Type B pancreatic cell (in vitro differentiated cells): Measurements from ENCODE around the gene CAVIN1. TPM values are rescaled to one million over a fixed set of nuclear protein-coding genes. Genes with fewer than 3 reads are reported as not detected.

ENCODE experiments used
- DNase-seq: peaks from one replicate; pipeline ENCODE4 v3.0.0; 2021; ENCODE audit warnings: mixed read lengths; ENCODE audit not compliant: unreplicated experiment; ENCODE audit errors: extremely low spot score
- H3K27ac Mint-ChIP-seq: 2 replicates; pipeline ENCODE4 v1.8.0; 2021; ENCODE audit warnings: mild to moderate bottlenecking, mixed read lengths
- H3K27me3 Mint-ChIP-seq: 2 replicates; pipeline ENCODE4 v1.8.0; 2021; ENCODE audit warnings: mixed read lengths
- H3K36me3 Mint-ChIP-seq: 2 replicates; pipeline ENCODE4 v1.8.0; 2021; ENCODE audit warnings: mixed read lengths
- H3K4me1 Mint-ChIP-seq: one replicate; pipeline ENCODE4 v1.8.0; 2021; ENCODE audit warnings: mixed read lengths; ENCODE audit not compliant: unreplicated experiment
- H3K4me3 Mint-ChIP-seq: 2 replicates; pipeline ENCODE4 v1.8.0; 2021; ENCODE audit warnings: mild to moderate bottlenecking, mixed read lengths
- H3K9me3 Mint-ChIP-seq: 2 replicates; pipeline ENCODE4 v1.8.0; 2021; ENCODE audit warnings: mixed read lengths
- total RNA-seq: library from RNA; stranded (reverse); gene quantifications from 2 replicates; pipeline ENCODE4 v1.2.1, GENCODE V29; 2021; ENCODE audit warnings: low replicate concordance
- TF ChIP-seq, protein P1 (sequence below): fragments of 200-600 bp; sonication (generic); conservative IDR thresholded peaks from 2 replicates; pipeline ENCODE4 v1.5.0; 2021; ENCODE audit warnings: antibody characterized with exemption, mild to moderate bottlenecking

Gene CAVIN1
- total RNA-seq, 1 donor from 2014 or later = 21.9 TPM

GRCh38 chr17:42358434-42358833, 64.6 kb downstream of the CAVIN1 start:
- peaks cover 22% of the 10 kb centered on the region for H3K4me1 Mint-ChIP-seq
- H3K27me3 Mint-ChIP-seq = no peaks in the 10 kb centered on the region

GRCh38 chr17:42354956-42355843, 67.9 kb downstream of the CAVIN1 start:
- TF ChIP-seq, protein P1, sequence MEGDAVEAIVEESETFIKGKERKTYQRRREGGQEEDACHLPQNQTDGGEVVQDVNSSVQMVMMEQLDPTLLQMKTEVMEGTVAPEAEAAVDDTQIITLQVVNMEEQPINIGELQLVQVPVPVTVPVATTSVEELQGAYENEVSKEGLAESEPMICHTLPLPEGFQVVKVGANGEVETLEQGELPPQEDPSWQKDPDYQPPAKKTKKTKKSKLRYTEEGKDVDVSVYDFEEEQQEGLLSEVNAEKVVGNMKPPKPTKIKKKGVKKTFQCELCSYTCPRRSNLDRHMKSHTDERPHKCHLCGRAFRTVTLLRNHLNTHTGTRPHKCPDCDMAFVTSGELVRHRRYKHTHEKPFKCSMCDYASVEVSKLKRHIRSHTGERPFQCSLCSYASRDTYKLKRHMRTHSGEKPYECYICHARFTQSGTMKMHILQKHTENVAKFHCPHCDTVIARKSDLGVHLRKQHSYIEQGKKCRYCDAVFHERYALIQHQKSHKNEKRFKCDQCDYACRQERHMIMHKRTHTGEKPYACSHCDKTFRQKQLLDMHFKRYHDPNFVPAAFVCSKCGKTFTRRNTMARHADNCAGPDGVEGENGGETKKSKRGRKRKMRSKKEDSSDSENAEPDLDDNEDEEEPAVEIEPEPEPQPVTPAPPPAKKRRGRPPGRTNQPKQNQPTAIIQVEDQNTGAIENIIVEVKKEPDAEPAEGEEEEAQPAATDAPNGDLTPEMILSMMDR = no peak
- Mint-ChIP-seq H3K27me3 (no peaks in the 10 kb centered on the region), H3K9me3 (no peaks in the 10 kb centered on the region), H3K4me3 (no peak overlapping the region), H3K36me3 (no peaks in the 10 kb centered on the region), H3K4me1 (peaks cover 4% of the 10 kb centered on the region), H3K27ac (no peak overlapping the region)
- no peak for DNase-seq

More at GRCh38 chr17:42358434-42358833, 64.6 kb downstream of the CAVIN1 start:
- Mint-ChIP-seq H3K4me3 (no peak overlapping the region), H3K27ac (no peak overlapping the region), H3K9me3 (no peaks in the 10 kb centered on the region), H3K36me3 (peaks cover 3% of the 10 kb centered on the region)
- no peak for DNase-seq
- TF ChIP-seq, protein P1 = no peak

Other genes starting within 250 kb of the CAVIN1 start
- not detected in 2 replicates for gene KCNH4, start 242.1 kb downstream of the CAVIN1 start, total RNA-seq
- gene HCRT, start 237.8 kb downstream of the CAVIN1 start, total RNA-seq = not detected in 2 replicates
- 4.4 and 6.4 TPM in 2 replicates for gene GHDC, start 228.8 kb downstream of the CAVIN1 start, total RNA-seq
- gene STAT5B, start 146.9 kb downstream of the CAVIN1 start, total RNA-seq = 22.0 and 42.3 TPM in 2 replicates
- gene STAT5A, start 134.8 kb downstream of the CAVIN1 start, total RNA-seq = 1.6 and 2.0 TPM in 2 replicates
- 64.9 and 80.1 TPM in 2 replicates for gene STAT3, start 34.8 kb downstream of the CAVIN1 start, total RNA-seq
- 65.5 and 69.4 TPM in 2 replicates for gene ATP6V0A1, start 35.6 kb upstream of the CAVIN1 start, total RNA-seq
- 24.0 and 26.5 TPM in 2 replicates for gene NAGLU, start 113.0 kb upstream of the CAVIN1 start, total RNA-seq
- 2.2 and 2.7 TPM in 2 replicates for gene HSD17B1, start 129.7 kb upstream of the CAVIN1 start, total RNA-seq
- 78.0 and 80.8 TPM in 2 replicates for gene COASY, start 138.9 kb upstream of the CAVIN1 start, total RNA-seq
- gene MLX, start 143.8 kb upstream of the CAVIN1 start, total RNA-seq = 31.3 and 32.3 TPM in 2 replicates
- 10.6 and 22.6 TPM in 2 replicates for gene PSMC3IP, start 154.5 kb upstream of the CAVIN1 start, total RNA-seq
- 62.9 and 82.6 TPM in 2 replicates for gene RETREG3, start 186.1 kb upstream of the CAVIN1 start, total RNA-seq
- 44.7 and 63.2 TPM in 2 replicates for gene TUBG1, start 186.4 kb upstream of the CAVIN1 start, total RNA-seq
- 18.0 and 24.4 TPM in 2 replicates for gene TUBG2, start 236.0 kb upstream of the CAVIN1 start, total RNA-seq